PC-9 (cell line): ENCODE results near the gene GIGYF1. TPM values are rescaled to one million over a fixed set of nuclear protein-coding genes. Genes with fewer than 3 reads are reported as not detected.
A peak's percentile ranks its signal among the peaks of the same experiment; 100 is the strongest.
"Not testable (repeated sequence)": the region's sequence is repeated elsewhere in the genome, so short reads cannot be mapped to it uniquely, and the experiment has no call there.

Experiments
- BruUV-seq: library from RNA; stranded (reverse); fragments of 400-500 nt; replicated peaks from 2 replicates; lab custom pipeline; 2021; lab: Mats Ljungman, UMichigan
- CTCF ChIA-PET: fragments of 300-600 bp; sonication (Branson Sonifier 250); formaldehyde crosslinking; loops from one replicate; lab custom pipeline; 2022; ENCODE audit warnings: antibody characterized with exemption; lab: Charles Lee
- POLR2A ChIA-PET: fragments of 300-600 bp; sonication (Branson Sonifier 250); formaldehyde crosslinking; loops from one replicate; lab custom pipeline; 2022; ENCODE audit warnings: antibody characterized with exemption; ENCODE audit not compliant: unreplicated experiment; lab: Charles Lee
- DNase-seq, 2 experiments: peaks; one replicate each; pipeline versions ENCODE4 v3.0.0 to v3.0.0-alpha.2; 2015 to 2022; ENCODE audit warnings: mixed read lengths in 1 of 2
- H2AFZ ChIP-seq: fragments of 200-600 bp; sonication (generic); 2 replicates; pipeline ENCODE4 v1.8.1; 2017; ENCODE audit warnings: antibody characterized with exemption
- H3F3A ChIP-seq: fragments of 200-600 bp; sonication (generic); 2 replicates; pipeline ENCODE4 v1.8.1; 2017; ENCODE audit warnings: antibody characterized with exemption, mild to moderate bottlenecking, low read depth; ENCODE audit not compliant: insufficient read depth
- H3K27ac ChIP-seq: fragments of 200-600 bp; sonication (generic); 2 replicates; pipeline ENCODE4 v1.6.1; 2016; ENCODE audit warnings: mixed run types
- H3K27me3 ChIP-seq: fragments of 200-600 bp; sonication (generic); 2 replicates; pipeline ENCODE4 v1.6.1; 2016; ENCODE audit warnings: low read depth, mixed run types; ENCODE audit not compliant: insufficient read depth
- H3K36me3 ChIP-seq: fragments of 200-600 bp; sonication (generic); 2 replicates; pipeline ENCODE4 v1.6.1; 2016; ENCODE audit warnings: low read depth, mixed run types
- H3K4me1 ChIP-seq: fragments of 200-600 bp; sonication (generic); replicated peaks from 2 replicates; pipeline ENCODE4 v1.6.1; 2016; ENCODE audit warnings: mixed run types; ENCODE audit not compliant: insufficient read depth
- H3K4me2 ChIP-seq: fragments of 200-600 bp; sonication (generic); 2 replicates; pipeline ENCODE4 v1.6.1; 2017; ENCODE audit warnings: mixed run types
- H3K4me3 ChIP-seq: fragments of 200-600 bp; sonication (generic); 2 replicates; pipeline ENCODE4 v1.6.1; 2016; ENCODE audit warnings: mixed run types
- H3K79me2 ChIP-seq: fragments of 200-600 bp; sonication (generic); 2 replicates; pipeline ENCODE4 v1.6.1; 2017; ENCODE audit warnings: low read depth, mixed run types
- H3K9me2 ChIP-seq: fragments of 200-600 bp; sonication (generic); 2 replicates; pipeline ENCODE4 v1.8.1; 2017; ENCODE audit warnings: mild to moderate bottlenecking; ENCODE audit not compliant: insufficient read depth
- H3K9me3 ChIP-seq: fragments of 200-600 bp; sonication (generic); 2 replicates; pipeline ENCODE4 v1.8.1; 2016; ENCODE audit warnings: low read depth; ENCODE audit not compliant: insufficient read depth
- H4K20me1 ChIP-seq: fragments of 200-600 bp; sonication (generic); 2 replicates; pipeline ENCODE4 v1.8.1; 2017; ENCODE audit not compliant: insufficient read depth
- CTCF ChIP-seq: fragments of 200-600 bp; sonication (generic); conservative IDR thresholded peaks from 2 replicates; pipeline ENCODE4 v1.6.1; 2017; ENCODE audit warnings: mixed run types, antibody characterized with exemption, mild to moderate bottlenecking, moderate library complexity
- EZH2 ChIP-seq: fragments of 200-600 bp; sonication (generic); IDR thresholded peaks from 2 replicates; pipeline ENCODE4 v1.8.0; 2017; ENCODE audit warnings: antibody characterized with exemption, low read depth
- intact Hi-C: fragments of 100-400 bp; cut with micrococcal nuclease; formaldehyde crosslinking; loops from one replicate; pipeline ENCODE4 v1.10.0; 2022; ENCODE audit not compliant: unreplicated experiment
- total RNA-seq: library from RNA; stranded (reverse); gene quantifications from 2 replicates; pipeline ENCODE4 v1.2.3, GENCODE V29; 2021

The GIGYF1 gene
- total RNA-seq, 1 experiment from 2014 or later, result 55.1 TPM

- no peaks in the 10 kb centered on the region for H3K9me3 ChIP-seq
- H3K4me2 ChIP-seq, result no peak overlapping the region
- no peaks in the 10 kb centered on the region for H3K27me3 ChIP-seq
- TF ChIP-seq CTCF, result no peak
- TF ChIP-seq EZH2, result no peak
- no peak for DNase-seq
- H4K20me1 ChIP-seq, result no peaks in the 10 kb centered on the region
- no peaks in the 10 kb centered on the region for H3K36me3 ChIP-seq
- intact Hi-C loops, result loop anchor here (5.0 kb wide), 2 partner anchors 75 to 100 kb away; partner anchors contain the start of gene EPHB4
- no TSS peak for BruUV-seq
- H3K4me3 ChIP-seq, result no peak overlapping the region
- no peak overlapping the region for H2AFZ ChIP-seq
- peaks cover 19% of the 10 kb centered on the region for H3K4me1 ChIP-seq
- H3K9me2 ChIP-seq, result no peaks in the 10 kb centered on the region
- peaks cover 13% of the 10 kb centered on the region; the same call in 1 of the 2 replicates for H3F3A ChIP-seq
- CTCF ChIA-PET, result interaction anchor here (0.7 kb wide), 1 partner anchor 237 kb away, joined by 4 read pairs; no protein-coding TSS in a partner anchor
- no peak overlapping the region for H3K27ac ChIP-seq
- POLR2A ChIA-PET, result interaction anchor here (0.5 to 0.7 kb wide), 2 partner anchors 22 to 257 kb away, joined by 4 to 15 read pairs; no protein-coding TSS in a partner anchor
- H3K79me2 ChIP-seq, result no peaks in the 10 kb centered on the region
Measured at GRCh38 chr7:100726996-100727761, 33.1 kb upstream of the GIGYF1 start.

- DNase-seq, H3K27me3 ChIP-seq, H3K4me3 ChIP-seq, H3K9me3 ChIP-seq, BruUV-seq, H3K9me2 ChIP-seq, H2AFZ ChIP-seq, H3K79me2 ChIP-seq, H4K20me1 ChIP-seq, H3K27ac ChIP-seq, POLR2A ChIA-PET, H3K36me3 ChIP-seq, intact Hi-C loops: not testable (repeated sequence)
- CTCF ChIA-PET, result interaction anchor here (1.2 to 2.4 kb wide), 2 partner anchors 19 to 136 kb away, joined by 3 to 25 read pairs; partner anchors contain the start of gene POP7
- Histone ChIP-seq H3F3A (peaks cover 17% of the 10 kb centered on the region; the same call in 1 of the 2 replicates), H3K4me2 (0 out of 2 replicates have a peak overlapping the region, but pooled peaks have one; percentile 70), H3K4me1 (peaks cover 25% of the 10 kb centered on the region)
Measured at GRCh38 chr7:100724364-100724763, 30.3 kb upstream of the GIGYF1 start.

- Histone ChIP-seq H3K4me3 (no peak overlapping the region), H3K4me1 (peaks cover 28% of the 10 kb centered on the region), H3K27me3 (no peaks in the 10 kb centered on the region), H3K79me2 (no peaks in the 10 kb centered on the region), H2AFZ (no peak overlapping the region), H3K36me3 (no peaks in the 10 kb centered on the region), H3K27ac (no peak overlapping the region), H3K4me2 (no peak overlapping the region), H3K9me3 (no peaks in the 10 kb centered on the region), H4K20me1 (no peaks in the 10 kb centered on the region), H3F3A (peaks cover 18% of the 10 kb centered on the region; the same call in 1 of the 2 replicates), H3K9me2 (no peaks in the 10 kb centered on the region)
- TF ChIP-seq CTCF (no peak), EZH2 (no peak)
- DNase-seq, result no peak
- POLR2A ChIA-PET, result no interaction called here
- CTCF ChIA-PET, result interaction anchor here (0.5 kb wide), 1 partner anchor 64 kb away, joined by 3 read pairs; no protein-coding TSS in a partner anchor
- intact Hi-C loops, result no loop called here
- BruUV-seq, result no TSS peak
Measured at GRCh38 chr7:100723732-100724275, 29.8 kb upstream of the GIGYF1 start.
